Erythroblast (primary cell): ENCODE measurements around the gene PSMA1.
A peak's percentile ranks its signal among the peaks of the same experiment; 100 is the strongest.
"Not testable (repeated sequence)": the region's sequence is repeated elsewhere in the genome, so short reads cannot be mapped to it uniquely, and the experiment has no call there.

Experiments
- DNase-seq, 2 experiments: peaks; one replicate each; lab custom pipeline; 2025; lab: John Stamatoyannopoulos, UW
- GATA1 ChIP-seq: IDR thresholded peaks from 2 replicates; pipeline ENCODE4 v1.6.1; 2011; ENCODE audit warnings: low read depth, mild to moderate bottlenecking, control low read depth, low read length, moderate library complexity
- POLR2A ChIP-seq: IDR thresholded peaks from 2 replicates; pipeline ENCODE4 v1.6.1; 2011; ENCODE audit warnings: mild to moderate bottlenecking, low read length

PSMA1 gene

DNA sequence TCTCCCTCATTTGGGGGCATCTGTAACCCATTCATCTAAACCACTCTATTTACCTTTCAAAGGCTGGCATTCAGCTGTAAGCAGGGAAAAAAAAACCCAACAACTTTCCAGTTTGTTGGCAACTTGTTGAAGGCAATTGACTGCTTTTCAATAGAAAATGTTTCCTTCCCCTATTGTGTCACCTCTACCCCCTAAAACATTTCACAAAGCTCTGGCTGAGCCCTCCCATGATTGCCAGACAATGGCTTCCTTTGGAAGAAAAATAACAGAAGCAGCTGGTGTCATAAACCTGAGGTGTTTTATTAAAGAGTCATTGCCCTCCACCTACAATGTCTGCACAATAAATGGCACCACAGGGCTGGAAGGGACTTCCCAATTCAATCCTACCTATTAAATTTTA lies 22.1 kb upstream of the PSMA1 start:
- no peak for TF ChIP-seq POLR2A
- no peak for TF ChIP-seq GATA1
- DNase-seq: no peak

DNA sequence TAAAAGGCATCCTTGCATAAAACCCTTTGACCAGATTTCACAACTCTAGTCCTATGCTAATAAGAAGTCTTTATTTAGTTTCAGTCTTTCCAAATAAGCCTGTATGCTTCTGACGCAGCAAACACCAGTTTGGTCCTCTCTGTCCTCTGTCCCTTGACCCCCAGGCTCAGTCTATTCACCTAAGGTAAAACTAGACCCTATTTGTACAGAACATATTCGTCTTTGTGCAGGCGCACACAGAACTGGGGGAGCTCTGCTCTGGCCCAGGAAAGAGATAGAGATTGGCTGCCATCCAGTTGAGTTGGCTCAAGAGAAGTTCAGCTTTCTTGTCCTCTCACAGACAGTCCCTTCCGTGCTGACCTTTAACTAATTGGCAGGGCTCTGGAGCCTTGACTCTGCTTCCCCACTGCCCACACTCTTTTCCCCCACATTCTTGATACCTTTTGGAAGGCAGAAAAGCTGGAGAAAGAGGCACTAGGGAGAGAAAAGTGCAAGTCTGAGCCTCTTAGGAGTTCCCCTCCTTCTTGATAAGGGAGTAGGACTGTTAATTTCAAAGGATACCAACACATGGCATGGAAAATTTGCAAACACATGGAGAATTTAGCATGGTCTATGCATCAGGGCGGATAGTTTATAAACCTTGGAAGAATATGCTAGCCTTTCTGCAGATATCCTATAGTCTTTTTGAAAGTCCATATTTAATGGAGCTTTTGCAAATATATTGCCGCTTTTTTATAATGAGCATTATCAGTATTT lies 21.2 kb upstream of the PSMA1 start:
- DNase-seq: no peak
- no peak for TF ChIP-seq GATA1
- no peak for TF ChIP-seq POLR2A

DNA sequence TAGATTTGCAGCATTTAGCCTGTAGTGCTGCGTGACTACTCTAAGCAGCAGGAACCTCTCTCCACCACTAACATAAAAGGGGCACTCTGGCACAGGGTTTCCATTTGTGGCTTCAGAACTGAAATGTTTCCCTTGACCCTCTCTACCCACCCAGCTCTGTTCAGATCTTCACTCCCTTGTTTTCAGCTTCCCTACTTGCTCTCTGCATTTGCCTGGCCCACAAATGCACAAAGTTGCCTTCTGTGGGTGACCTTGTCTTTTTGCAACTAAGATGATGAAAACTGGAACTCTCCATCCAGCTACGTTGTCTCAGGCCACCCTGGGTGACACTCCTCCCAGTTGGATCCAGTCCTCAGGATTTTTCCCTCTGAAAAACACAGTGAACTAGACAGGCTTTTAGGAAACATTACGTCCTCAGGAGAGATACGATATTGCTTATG lies 19.8 kb upstream of the PSMA1 start:
- TF ChIP-seq GATA1 (no peak), POLR2A (no peak)

DNA sequence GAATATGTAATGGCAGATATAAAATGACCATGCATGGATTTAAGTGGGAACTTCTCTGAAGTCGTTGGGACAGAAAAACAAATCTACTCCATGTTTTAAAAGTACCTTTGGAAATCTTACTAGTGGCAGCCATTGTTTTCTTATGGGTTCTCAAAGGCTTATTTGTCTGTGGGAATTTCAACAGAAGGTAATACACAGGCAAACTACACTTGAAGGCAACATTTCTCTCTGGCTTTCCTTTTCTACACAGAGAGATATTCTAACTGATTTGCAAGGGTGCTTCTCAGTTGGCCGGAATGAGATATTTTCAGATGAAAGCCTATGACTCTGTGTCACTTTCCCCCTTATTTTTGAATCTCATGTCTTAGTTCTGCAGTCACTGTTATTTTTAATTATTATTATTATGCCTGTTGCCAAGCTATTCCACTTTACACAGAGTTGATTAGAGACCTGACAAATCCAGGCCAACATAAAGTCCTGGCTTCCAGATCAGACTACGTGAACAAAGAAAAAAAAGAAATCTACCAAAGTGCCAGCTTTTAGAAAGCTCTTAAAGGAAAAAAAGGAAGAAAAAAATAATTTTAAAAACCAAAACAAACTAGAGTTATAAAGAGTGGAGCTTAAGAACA lies 18.9 kb upstream of the PSMA1 start:
- no peak for DNase-seq
- TF ChIP-seq GATA1 (no peak), POLR2A (no peak)

More for the DNA sequence above, 19.8 kb upstream of the PSMA1 start:
- DNase-seq: no peak

DNA sequence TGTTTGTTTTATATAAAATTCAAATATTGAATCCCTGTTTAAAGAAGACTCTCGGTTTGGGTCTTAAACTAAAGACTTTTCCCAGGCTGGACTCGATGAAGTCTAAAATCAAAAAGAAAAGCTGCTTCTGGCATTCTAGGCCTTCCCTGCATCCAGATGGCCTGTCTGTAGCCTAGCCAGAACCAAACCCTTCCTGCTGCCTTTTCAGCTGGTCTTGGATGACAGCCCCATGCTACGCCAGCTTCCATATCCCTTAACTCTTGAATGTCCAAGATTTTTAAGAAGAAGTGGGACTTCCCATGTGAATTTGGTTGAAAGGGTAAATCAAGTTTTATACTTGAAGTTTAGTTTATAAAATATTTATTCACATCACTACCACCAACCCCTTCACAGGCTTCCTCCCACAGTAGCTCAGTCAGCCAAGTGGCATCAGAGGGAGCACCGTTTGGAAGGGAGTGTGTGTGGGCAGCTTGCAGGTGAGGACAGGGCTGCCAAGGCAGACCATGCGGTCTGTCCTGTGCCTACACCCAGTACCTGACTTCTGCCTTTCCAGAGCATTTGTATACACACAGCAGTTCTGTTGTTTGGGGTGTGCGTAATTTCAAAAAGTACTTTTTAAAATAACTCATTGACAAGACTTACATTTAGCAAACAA lies 18.2 kb upstream of the PSMA1 start:
- no peak for DNase-seq
- TF ChIP-seq POLR2A: no peak
- no peak for TF ChIP-seq GATA1

DNA sequence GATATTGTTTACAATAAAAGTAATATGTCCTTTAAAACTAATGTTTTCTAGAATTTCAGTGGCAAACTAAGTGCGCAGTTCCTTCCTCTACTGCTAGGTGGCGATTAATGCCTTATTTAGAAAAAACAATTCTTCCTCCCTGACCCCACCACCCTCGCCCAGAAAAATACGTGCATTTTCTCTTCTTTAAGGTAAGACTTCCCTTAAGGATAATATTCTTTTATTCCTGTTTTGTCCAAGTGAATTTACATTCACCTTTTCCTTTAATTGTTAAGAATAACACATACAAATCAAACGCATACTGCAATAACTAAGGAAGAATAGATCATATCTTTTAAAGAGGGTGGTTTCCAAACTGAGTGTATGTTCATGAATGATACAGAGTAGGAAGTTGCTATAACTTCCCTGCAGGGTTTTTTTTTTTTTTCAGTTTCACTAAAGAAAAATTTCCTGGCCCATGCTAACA lies 17.0 kb upstream of the PSMA1 start:
- TF ChIP-seq GATA1 (no peak), POLR2A (no peak)
- peak; percentile 74 to 76 for DNase-seq

DNA sequence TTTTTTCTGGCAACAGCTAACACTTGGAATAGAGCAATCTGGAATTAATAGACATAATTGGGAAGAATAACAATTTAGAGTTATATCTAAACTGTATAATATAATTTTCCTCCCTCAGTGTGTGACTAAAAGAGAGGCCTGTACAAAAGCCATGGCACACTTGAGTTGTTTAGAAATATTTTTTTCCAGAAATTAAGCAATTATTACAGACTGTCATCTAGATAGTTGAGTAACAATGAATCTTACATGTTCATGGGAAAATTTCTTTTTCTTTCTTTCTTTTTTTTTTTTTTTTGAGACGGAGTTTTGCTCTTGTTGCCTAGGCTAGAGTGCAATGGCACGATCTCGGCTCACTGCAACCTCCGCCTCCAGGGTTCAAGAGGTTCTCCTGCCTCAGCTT lies 15.0 kb upstream of the PSMA1 start:
- DNase-seq: not testable (repeated sequence)

DNA sequence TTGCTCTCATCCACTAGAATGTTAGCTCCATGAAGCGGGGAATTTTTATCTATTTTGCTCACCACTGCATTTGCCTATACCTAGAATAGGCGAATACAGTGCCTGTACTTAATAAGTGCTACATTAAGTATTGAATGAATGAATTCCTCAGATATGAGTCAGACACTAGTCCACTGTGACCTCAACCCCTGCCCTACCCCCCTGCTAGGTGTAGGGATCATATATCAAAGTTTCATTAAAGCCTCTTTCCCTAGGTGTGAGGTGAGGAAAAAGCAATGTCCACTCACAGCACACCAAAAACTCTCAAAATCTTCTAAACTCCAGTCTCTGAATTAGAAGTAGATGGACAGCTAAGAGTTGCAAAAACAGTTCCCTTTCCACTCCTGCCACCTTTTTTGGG lies 9.8 kb upstream of the PSMA1 start:
- no peak for TF ChIP-seq POLR2A
- no peak for TF ChIP-seq GATA1
- no peak for DNase-seq

DNA sequence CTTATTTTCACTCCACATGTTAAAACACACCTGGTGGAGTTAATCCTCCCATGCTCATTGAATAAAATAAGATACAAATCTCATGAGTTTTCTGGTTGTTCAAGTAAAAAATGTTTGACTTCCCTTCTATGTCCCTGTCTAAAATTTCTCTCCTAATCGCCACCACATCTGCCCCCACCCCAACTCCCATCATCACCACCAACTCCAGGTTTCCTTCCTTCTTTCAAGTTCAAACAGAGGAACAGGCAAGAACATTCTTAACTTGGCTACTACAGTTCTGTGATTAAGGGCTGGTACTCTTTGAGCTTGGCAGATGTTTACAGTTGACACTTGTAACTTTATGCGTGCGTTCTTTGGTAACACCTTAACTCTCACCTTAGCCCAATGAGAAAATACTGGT lies 9.1 kb upstream of the PSMA1 start:
- DNase-seq: no peak
- TF ChIP-seq POLR2A (no peak), GATA1 (no peak)

DNA sequence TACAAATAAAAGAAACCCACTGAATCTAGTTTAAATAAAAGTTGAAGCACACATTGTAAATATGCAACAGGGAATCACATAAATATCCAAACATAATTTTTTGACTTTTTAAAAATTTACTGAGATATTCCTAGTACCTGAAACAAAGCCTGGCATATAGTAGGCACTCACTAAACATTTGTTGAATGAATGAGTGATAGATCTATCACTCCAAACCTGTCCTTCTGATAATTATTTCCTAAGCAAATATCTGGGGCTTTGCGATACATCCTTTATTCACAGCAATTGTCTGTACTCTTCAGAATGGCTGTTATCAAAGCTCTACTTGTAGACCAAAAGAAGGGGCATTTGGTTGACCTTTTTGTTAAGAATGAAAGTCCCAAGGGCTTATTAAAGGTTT lies 2.6 kb upstream of the PSMA1 start:
- DNase-seq: no peak

DNA sequence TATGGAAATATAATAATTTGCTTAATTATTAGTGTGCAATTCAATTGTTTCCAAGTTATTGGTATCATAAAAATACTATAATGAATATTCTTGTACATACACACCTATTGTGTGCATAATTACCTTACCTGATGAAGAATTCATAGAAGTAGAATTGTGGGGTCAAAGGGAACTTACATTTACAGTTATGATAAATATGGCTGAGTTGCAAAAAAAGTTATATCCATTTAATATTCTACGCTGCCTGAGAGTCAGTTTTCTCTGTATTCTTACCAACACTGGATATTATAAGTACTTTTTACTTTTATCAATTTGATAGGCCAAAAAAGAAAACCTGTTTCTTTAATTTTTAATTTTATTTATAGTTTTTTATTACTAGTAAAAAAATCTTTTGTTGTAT lies 2.1 kb upstream of the PSMA1 start:
- DNase-seq: no peak
- TF ChIP-seq GATA1: no peak
- TF ChIP-seq POLR2A: no peak

More for the DNA sequence above, 2.6 kb upstream of the PSMA1 start:
- TF ChIP-seq POLR2A (no peak), GATA1 (no peak)

DNA sequence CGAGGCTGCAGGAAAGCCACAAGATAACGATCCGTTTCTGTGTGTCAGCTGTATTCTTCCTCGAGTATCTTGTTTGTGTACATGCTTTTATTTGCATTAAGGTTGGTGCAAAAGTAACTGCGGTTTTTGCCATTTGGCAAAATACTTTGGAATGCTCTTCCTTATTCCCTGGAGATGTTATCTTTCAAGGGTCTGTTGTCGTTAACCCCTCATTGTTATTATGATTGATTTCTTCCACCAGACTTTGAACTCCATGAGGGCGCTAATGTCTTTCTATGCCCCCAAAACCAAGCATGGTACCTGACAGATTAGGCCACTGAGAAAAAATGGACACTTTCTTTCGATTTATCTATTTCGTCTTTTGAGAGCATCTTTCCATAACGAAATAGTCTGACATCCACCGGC lies 563 bp upstream of the PSMA1 start:
- no peak for DNase-seq
- no peak for TF ChIP-seq GATA1
- TF ChIP-seq POLR2A: peak; percentile 20

DNA sequence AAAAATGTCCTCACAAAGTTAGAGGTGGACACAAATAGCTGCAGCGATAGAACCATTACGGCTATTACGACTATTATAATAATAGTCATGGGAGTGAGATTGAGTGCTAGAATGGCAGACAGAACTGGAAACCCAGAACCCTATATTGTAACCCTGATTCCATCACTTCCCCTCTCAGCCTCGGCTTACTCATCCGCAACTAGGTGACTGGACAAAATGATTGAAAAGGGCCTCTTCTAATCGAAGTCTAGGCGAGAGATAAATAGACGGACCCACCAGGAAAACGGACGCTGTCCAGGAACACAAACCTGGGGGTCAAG lies 629 bp downstream of the PSMA1 start:
- TF ChIP-seq POLR2A (no peak), GATA1 (no peak)
- DNase-seq: peak in 1 of 2 experiments; percentile 85

DNA sequence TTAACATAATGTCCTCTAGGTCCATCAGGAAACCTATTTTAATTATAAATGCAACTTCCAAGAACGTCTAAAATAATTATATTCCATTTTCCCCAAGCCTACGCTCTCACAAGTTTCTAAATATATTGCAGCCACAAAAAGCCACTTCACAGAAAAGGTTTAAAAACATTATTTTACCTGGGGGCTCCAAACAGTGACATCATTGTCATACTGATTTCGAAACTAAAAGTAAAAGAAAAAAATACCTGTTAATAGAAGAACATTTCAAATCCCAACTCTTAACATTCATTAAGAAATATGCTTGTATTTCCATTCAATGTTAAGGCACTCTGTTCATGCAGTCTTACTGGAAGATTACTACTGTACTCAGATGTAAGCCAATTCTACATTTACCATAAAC lies 1.4 kb downstream of the PSMA1 start:
- TF ChIP-seq POLR2A (no peak), GATA1 (no peak)
- DNase-seq: peak in 1 of 2 experiments; percentile 38
